ENCODE measurements around the gene MICAL3.

DNA sequence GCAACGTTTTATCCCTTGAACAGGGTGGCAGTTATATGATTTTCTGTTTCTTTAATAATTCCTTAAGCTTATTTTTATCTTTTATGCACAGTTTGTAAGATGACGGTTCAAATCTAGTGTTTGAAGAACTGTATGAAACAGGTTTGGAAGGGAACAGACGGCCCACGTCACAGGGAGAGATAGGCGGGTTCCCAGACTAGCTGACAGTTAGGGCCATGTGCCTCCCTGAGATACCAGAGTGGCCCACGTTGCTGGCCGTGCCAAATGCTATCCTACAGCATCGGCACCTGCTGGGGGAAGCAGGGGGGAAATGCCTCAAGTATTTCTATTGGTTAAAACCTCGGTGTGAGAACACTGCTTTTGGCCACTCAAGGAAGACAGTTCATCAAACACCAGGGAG, 199.9 kb downstream of the MICAL3 start:
- TF ChIP-seq SIN3A (IDR thresholded peaks at IDR 0.05; ENCODE audit: borderline replicate concordance, insufficient read depth, low read depth, low read length) (no peak), POLR2AphosphoS5 (IDR thresholded peaks at IDR 0.05; ENCODE audit: low read depth, low read length) (no peak), TCF7L2 (IDR thresholded peaks at IDR 0.05; ENCODE audit: low read depth, low read length) (no peak)
- TF ChIP-seq, protein P1, sequence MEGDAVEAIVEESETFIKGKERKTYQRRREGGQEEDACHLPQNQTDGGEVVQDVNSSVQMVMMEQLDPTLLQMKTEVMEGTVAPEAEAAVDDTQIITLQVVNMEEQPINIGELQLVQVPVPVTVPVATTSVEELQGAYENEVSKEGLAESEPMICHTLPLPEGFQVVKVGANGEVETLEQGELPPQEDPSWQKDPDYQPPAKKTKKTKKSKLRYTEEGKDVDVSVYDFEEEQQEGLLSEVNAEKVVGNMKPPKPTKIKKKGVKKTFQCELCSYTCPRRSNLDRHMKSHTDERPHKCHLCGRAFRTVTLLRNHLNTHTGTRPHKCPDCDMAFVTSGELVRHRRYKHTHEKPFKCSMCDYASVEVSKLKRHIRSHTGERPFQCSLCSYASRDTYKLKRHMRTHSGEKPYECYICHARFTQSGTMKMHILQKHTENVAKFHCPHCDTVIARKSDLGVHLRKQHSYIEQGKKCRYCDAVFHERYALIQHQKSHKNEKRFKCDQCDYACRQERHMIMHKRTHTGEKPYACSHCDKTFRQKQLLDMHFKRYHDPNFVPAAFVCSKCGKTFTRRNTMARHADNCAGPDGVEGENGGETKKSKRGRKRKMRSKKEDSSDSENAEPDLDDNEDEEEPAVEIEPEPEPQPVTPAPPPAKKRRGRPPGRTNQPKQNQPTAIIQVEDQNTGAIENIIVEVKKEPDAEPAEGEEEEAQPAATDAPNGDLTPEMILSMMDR (IDR thresholded peaks at IDR 0.05): no peak
- TF ChIP-seq, protein P2, sequence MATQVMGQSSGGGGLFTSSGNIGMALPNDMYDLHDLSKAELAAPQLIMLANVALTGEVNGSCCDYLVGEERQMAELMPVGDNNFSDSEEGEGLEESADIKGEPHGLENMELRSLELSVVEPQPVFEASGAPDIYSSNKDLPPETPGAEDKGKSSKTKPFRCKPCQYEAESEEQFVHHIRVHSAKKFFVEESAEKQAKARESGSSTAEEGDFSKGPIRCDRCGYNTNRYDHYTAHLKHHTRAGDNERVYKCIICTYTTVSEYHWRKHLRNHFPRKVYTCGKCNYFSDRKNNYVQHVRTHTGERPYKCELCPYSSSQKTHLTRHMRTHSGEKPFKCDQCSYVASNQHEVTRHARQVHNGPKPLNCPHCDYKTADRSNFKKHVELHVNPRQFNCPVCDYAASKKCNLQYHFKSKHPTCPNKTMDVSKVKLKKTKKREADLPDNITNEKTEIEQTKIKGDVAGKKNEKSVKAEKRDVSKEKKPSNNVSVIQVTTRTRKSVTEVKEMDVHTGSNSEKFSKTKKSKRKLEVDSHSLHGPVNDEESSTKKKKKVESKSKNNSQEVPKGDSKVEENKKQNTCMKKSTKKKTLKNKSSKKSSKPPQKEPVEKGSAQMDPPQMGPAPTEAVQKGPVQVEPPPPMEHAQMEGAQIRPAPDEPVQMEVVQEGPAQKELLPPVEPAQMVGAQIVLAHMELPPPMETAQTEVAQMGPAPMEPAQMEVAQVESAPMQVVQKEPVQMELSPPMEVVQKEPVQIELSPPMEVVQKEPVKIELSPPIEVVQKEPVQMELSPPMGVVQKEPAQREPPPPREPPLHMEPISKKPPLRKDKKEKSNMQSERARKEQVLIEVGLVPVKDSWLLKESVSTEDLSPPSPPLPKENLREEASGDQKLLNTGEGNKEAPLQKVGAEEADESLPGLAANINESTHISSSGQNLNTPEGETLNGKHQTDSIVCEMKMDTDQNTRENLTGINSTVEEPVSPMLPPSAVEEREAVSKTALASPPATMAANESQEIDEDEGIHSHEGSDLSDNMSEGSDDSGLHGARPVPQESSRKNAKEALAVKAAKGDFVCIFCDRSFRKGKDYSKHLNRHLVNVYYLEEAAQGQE (IDR thresholded peaks at IDR 0.05; ENCODE audit: insufficient read depth in 1 of 2, low read depth in 2 of 2, low read length in 1 of 2): no peak

Measured in Panc1 (cell line).